Naive thymus-derived CD4-positive, alpha-beta T cell (primary cell): ENCODE measurements around the gene ATP10A. TPM values are rescaled to one million over a fixed set of nuclear protein-coding genes. Genes with fewer than 3 reads are reported as not detected.

Experiments
- ATAC-seq: fragments of 150-1000 bp; cut with Tn5 transposase; 2 replicates; pipeline ENCODE4 v1.10.0; 2021; ENCODE audit warnings: mild to moderate bottlenecking, moderate library complexity
- CTCF ChIA-PET: fragments of 350-600 bp; sonication (Branson Sonifier 250); formaldehyde crosslinking; loops from one replicate; lab custom pipeline; 2021; ENCODE audit warnings: antibody characterized with exemption; lab: Charles Lee
- POLR2A ChIA-PET: fragments of 350-600 bp; sonication (Branson Sonifier 250); formaldehyde crosslinking; loops from one replicate; lab custom pipeline; 2021; ENCODE audit warnings: antibody characterized with exemption, inconsistent platforms; lab: Charles Lee
- DNase-seq, 9 donors: peaks; one replicate each; pipeline versions ENCODE4 v3.0.0 to v3.0.0-alpha.2; 2020 to 2022; ENCODE audit warnings: mixed read lengths in 1 of 9
- H3K27ac ChIP-seq: one replicate; pipeline ENCODE4 v1.7.0; 2013; ENCODE audit warnings: mild to moderate bottlenecking, low read depth, low read length, moderate library complexity
- H3K27me3 ChIP-seq, 2 donors: one replicate each; pipeline ENCODE4 v1.7.0; 2013; ENCODE audit warnings: low read length in 2 of 2, mild to moderate bottlenecking in 2 of 2, moderate library complexity in 2 of 2; ENCODE audit not compliant: control insufficient read depth in 2 of 2, insufficient read depth in 2 of 2
- H3K36me3 ChIP-seq, 3 experiments: 1 replicate in 2 of 3; 2 replicates in 1 of 3; pipeline ENCODE4 v1.7.0; 2013; ENCODE audit warnings: low read length in 3 of 3, mild to moderate bottlenecking in 3 of 3, moderate library complexity in 1 of 3; ENCODE audit not compliant: insufficient read depth in 3 of 3, control insufficient read depth in 2 of 3
- H3K4me1 ChIP-seq, 2 donors: one replicate each; pipeline ENCODE4 v1.7.0; 2013; ENCODE audit warnings: low read length in 2 of 2, mild to moderate bottlenecking in 2 of 2, moderate library complexity in 1 of 2; ENCODE audit not compliant: control insufficient read depth in 2 of 2, insufficient read depth in 2 of 2
- H3K4me3 ChIP-seq: 2 replicates; pipeline ENCODE4 v1.7.0; 2013; ENCODE audit warnings: mild to moderate bottlenecking, low read length
- H3K9me3 ChIP-seq, 3 experiments: 1 replicate in 2 of 3; 2 replicates in 1 of 3; pipeline ENCODE4 v1.7.0; 2013; ENCODE audit warnings: low read length in 3 of 3; ENCODE audit not compliant: control insufficient read depth in 2 of 3
- H3K27ac Mint-ChIP-seq, 9 donors: one replicate each; pipeline ENCODE4 v1.8.0; 2020 to 2022; ENCODE audit warnings: mixed read lengths in 9 of 9, mild to moderate bottlenecking in 8 of 9, moderate library complexity in 5 of 9, inconsistent platforms in 2 of 9
- H3K27me3 Mint-ChIP-seq, 5 donors: one replicate each; pipeline ENCODE4 v1.8.0; 2021 to 2022; ENCODE audit warnings: mixed read lengths in 5 of 5, mild to moderate bottlenecking in 1 of 5
- H3K36me3 Mint-ChIP-seq, 5 donors: one replicate each; pipeline ENCODE4 v1.8.0; 2020 to 2022; ENCODE audit warnings: mixed read lengths in 5 of 5, mild to moderate bottlenecking in 3 of 5, inconsistent platforms in 1 of 5
- H3K4me1 Mint-ChIP-seq, 7 donors: one replicate each; pipeline ENCODE4 v1.8.0; 2020 to 2022; ENCODE audit warnings: mixed read lengths in 7 of 7, mild to moderate bottlenecking in 3 of 7, inconsistent platforms in 1 of 7
- H3K4me3 Mint-ChIP-seq, 10 donors: one replicate each; pipeline ENCODE4 v1.8.0; 2020 to 2022; ENCODE audit warnings: mild to moderate bottlenecking in 10 of 10, mixed read lengths in 10 of 10, moderate library complexity in 6 of 10, inconsistent platforms in 2 of 10
- H3K9me3 Mint-ChIP-seq, 11 donors: one replicate each; pipeline ENCODE4 v1.8.0; 2020 to 2022; ENCODE audit warnings: mixed read lengths in 11 of 11, mild to moderate bottlenecking in 4 of 11, inconsistent platforms in 1 of 11, moderate library complexity in 1 of 11
- intact Hi-C, 2 donors: fragments of 100-400 bp; cut with micrococcal nuclease; formaldehyde crosslinking; loops; one replicate each; pipeline ENCODE4 v1.15.1; 2023
- polyA plus RNA-seq, 2 donors: library from polyadenylated mRNA; unstranded; fragments of 300-500 nt; fragmentation: Illumina TruSeq; gene quantifications; one replicate each; pipeline ENCODE4 v1.2.3, GENCODE V29; 2021
- total RNA-seq, 6 experiments: library from RNA in 5 of 6; stranded (reverse) in 5 of 6; gene quantifications; 1 replicate in 5 of 6; 2 replicates in 1 of 6; pipeline ENCODE4 v1.2.3 and lab custom pipeline; 2021 to 2026

Gene ATP10A
- total and polyA plus RNA-seq, 7 experiments from 2014 or later, result 7.2 to 86.4 (median 57.6) TPM

DNA sequence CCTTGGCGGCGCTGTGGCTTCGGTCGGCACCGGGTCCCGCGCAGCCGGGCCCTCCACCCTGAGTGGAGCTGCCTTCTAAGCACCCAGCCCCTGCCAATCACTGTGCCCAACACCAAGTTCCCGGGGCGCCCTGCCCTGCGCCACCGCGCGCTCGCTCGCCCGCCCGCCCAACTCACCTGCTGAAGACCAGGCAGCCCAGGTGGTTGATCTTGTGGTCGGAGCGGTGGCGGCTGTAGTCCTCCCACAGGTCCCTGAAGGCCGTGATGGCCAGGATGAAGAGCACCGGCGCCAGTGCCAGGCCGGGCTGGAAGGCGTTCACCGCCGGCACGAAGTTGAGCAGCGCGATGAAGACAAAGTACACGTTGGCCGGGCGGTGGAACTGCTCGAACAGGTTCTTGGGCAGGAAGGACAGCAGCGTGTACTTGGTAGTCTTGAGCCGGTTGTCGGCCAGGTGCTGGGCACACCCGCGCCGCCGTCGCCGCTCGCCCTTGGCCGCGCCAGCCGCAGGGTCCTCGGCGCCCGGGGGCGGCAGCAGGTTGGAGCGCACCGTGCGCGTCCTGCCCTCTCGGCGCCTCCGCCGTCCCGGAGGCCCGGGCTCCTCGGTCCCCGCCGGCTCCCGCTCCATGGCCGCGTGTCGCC is 536 bp downstream of the ATP10A start:
- Mint-ChIP-seq H3K4me3 (peak overlapping the region; percentile 84 to 98 (median 96)), H3K9me3 (peaks cover 0 to 3% (median 0%) of the 10 kb centered on the region in 11 donors), H3K36me3 (peaks cover 0 to 36% (median 10%) of the 10 kb centered on the region in 5 donors), H3K27me3 (peaks cover 0 to 7% (median 0%) of the 10 kb centered on the region in 5 donors), H3K27ac (peak overlapping the region; percentile 89 to 100 (median 97)), H3K4me1 (peaks cover 26 to 58% (median 47%) of the 10 kb centered on the region in 7 donors)
- H3K27ac ChIP-seq, result peak overlapping the region; percentile 86
- ATAC-seq (peak; percentile 66), DNase-seq (peak; percentile 50 to 73 (median 65))
- H3K4me1 ChIP-seq, result peaks cover 15 to 26% of the 10 kb centered on the region in 2 donors
- no peaks in the 10 kb centered on the region for H3K9me3 ChIP-seq
- peaks cover 0 to 9% (median 0%) of the 10 kb centered on the region in 3 experiments for H3K36me3 ChIP-seq
- ChIA-PET CTCF (interaction anchor here (0.8 to 3.3 kb wide), 8 partner anchors 9 to 121 kb away, joined by 3 to 21 read pairs (median 4); no protein-coding TSS in a partner anchor), POLR2A (interaction anchor here (0.6 to 8.0 kb wide), 14 partner anchors 10 to 124 kb away, joined by 3 to 257 read pairs (median 5); no protein-coding TSS in a partner anchor)
- peak overlapping the region; percentile 88 for H3K4me3 ChIP-seq
- intact Hi-C loops, result loop anchor here (1.0 to 5.0 kb wide), 5 partner anchors 72 to 910 kb away; partner anchors contain the start of genes SNRPN (in 1 of the 2) and SNURF (in 1 of the 2)
- no peaks in the 10 kb centered on the region for H3K27me3 ChIP-seq

DNA sequence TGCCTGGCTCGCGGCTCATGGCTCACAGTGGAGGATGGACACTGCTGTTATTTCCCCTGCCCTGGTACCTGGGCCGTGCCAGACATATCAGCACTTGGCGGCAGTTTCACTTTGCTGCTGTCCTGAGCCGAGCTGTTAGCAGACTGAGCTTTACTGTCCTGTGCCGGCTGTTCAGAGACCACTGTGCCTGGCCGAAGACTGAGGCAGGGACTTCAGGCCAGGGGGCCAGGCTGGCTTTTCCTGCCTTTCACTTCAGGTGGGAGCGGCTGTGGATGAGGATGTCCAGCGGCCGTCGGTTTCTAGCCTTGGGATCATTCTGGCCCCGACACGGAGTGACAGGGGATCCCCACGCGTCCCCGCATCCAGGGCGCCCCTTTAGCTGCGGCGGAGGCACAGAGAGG is 1.1 kb downstream of the ATP10A start:
- Mint-ChIP-seq H3K36me3 (peaks cover 0 to 38% (median 15%) of the 10 kb centered on the region in 5 donors), H3K4me3 (peak overlapping the region; percentile 84 to 98 (median 96)), H3K9me3 (peaks cover 0 to 3% (median 0%) of the 10 kb centered on the region in 11 donors), H3K4me1 (peaks cover 26 to 63% (median 52%) of the 10 kb centered on the region in 7 donors), H3K27ac (peak overlapping the region; percentile 89 to 100 (median 97)), H3K27me3 (peaks cover 0 to 7% (median 0%) of the 10 kb centered on the region in 5 donors)
- H3K4me3 ChIP-seq, result peak overlapping the region; percentile 88
- H3K27me3 ChIP-seq, result no peaks in the 10 kb centered on the region
- no peaks in the 10 kb centered on the region for H3K9me3 ChIP-seq
- H3K4me1 ChIP-seq, result peaks cover 15 to 27% of the 10 kb centered on the region in 2 donors
- intact Hi-C loops, result loop anchor here (1.0 to 5.0 kb wide), 5 partner anchors 71 to 910 kb away; partner anchors contain the start of genes SNRPN (in 1 of the 2) and SNURF (in 1 of the 2)
- H3K27ac ChIP-seq, result peak overlapping the region; percentile 86
- DNase-seq (peak in 2 of 9 donors; percentile 26 to 33), ATAC-seq (peak; percentile 12)
- H3K36me3 ChIP-seq, result peaks cover 0 to 9% (median 0%) of the 10 kb centered on the region in 3 experiments
- CTCF ChIA-PET, result interaction anchor here (0.8 to 3.3 kb wide), 8 partner anchors 8 to 120 kb away, joined by 3 to 21 read pairs (median 4); no protein-coding TSS in a partner anchor
- POLR2A ChIA-PET, result interaction anchor here (0.6 to 8.0 kb wide), 14 partner anchors 11 to 123 kb away, joined by 3 to 257 read pairs (median 5); no protein-coding TSS in a partner anchor

DNA sequence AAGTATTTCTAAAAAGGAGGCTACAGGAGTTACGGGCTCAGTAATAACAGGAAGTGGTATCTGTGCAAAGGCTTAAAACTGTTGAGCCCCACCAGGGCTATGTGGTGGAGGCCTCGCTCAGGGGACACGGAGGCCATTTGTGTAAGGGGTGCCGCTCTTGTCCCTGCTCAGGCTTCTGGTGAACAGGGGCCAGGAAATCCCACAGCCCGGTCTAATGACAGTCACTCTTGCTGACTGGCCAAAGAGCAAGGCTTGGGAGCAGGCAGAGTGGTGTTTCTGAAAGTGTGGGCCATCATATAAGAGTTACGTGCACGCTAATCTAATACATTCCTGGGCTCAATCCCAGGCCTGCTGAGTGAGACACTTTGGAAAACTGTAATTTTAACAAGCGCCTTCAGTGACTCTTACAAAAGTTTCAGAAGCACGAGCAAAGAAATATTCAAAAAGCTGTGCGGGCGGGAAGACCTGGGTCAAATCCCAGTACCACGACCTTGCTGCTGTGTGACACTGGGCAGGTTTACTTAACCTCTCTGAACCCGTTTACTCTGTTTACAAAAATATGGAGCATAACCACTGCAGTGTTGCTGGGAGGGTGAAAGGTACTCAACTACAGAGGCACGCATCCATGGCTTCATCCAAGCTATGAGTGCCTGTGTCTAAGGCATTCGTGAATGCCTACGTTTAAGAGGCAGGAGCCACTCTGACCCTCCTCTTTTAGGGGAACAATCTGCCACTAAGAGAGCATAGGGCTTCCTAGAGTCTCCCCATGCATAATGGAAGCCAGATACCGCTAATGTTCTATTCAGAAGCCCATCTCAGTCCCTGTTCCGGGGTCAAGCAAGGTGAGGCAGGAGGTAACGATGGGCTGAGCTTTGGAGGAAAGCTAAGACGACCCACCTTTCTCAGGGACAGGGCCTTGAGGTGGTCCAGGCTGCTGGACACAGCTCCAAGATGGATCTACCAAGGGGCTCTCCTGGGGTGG is 2.0 kb downstream of the ATP10A start:
- Histone ChIP-seq H3K27me3 (no peaks in the 10 kb centered on the region), H3K9me3 (no peaks in the 10 kb centered on the region), H3K4me1 (peaks cover 17 to 33% of the 10 kb centered on the region in 2 donors), H3K4me3 (peak overlapping the region; percentile 88), H3K36me3 (peaks cover 0 to 9% (median 0%) of the 10 kb centered on the region in 3 experiments), H3K27ac (peak overlapping the region; percentile 86)
- ChIA-PET CTCF (interaction anchor here (1.0 to 3.3 kb wide), 3 partner anchors 13 to 119 kb away, joined by 3 to 21 read pairs (median 17); no protein-coding TSS in a partner anchor), POLR2A (interaction anchor here (0.7 to 8.0 kb wide), 15 partner anchors 9 to 221 kb away, joined by 3 to 257 read pairs (median 5); no protein-coding TSS in a partner anchor)
- peak overlapping the region; percentile 84 to 98 (median 96) for H3K4me3 Mint-ChIP-seq
- H3K4me1 Mint-ChIP-seq, result peaks cover 32 to 72% (median 61%) of the 10 kb centered on the region in 7 donors
- H3K27ac Mint-ChIP-seq, result peak overlapping the region; percentile 89 to 100 (median 97)
- DNase-seq, result peak in 7 of 9 donors; percentile 43 to 63 (median 48)
- H3K9me3 Mint-ChIP-seq, result peaks cover 0 to 3% (median 0%) of the 10 kb centered on the region in 11 donors
- ATAC-seq, result peak; percentile 55
- H3K27me3 Mint-ChIP-seq, result peaks cover 0 to 3% (median 0%) of the 10 kb centered on the region in 5 donors
- peaks cover 8 to 46% (median 22%) of the 10 kb centered on the region in 5 donors for H3K36me3 Mint-ChIP-seq
- intact Hi-C loops, result loop anchor here (1.0 to 5.0 kb wide), 7 partner anchors 11 to 909 kb away; partner anchors contain the start of genes SNRPN (in 1 of the 2) and SNURF (in 1 of the 2)

- Histone ChIP-seq H3K27ac (peak overlapping the region; percentile 86), H3K4me3 (peak overlapping the region; percentile 88), H3K9me3 (no peaks in the 10 kb centered on the region), H3K27me3 (no peaks in the 10 kb centered on the region), H3K4me1 (peaks cover 19 to 33% of the 10 kb centered on the region in 2 donors), H3K36me3 (peaks cover 0 to 9% (median 0%) of the 10 kb centered on the region in 3 experiments)
- Mint-ChIP-seq H3K4me1 (peaks cover 41 to 81% (median 73%) of the 10 kb centered on the region in 7 donors), H3K4me3 (peak overlapping the region; percentile 84 to 98 (median 96)), H3K36me3 (peaks cover 10 to 56% (median 34%) of the 10 kb centered on the region in 5 donors), H3K27me3 (peaks cover 0 to 3% (median 0%) of the 10 kb centered on the region in 5 donors), H3K27ac (peak overlapping the region; percentile 89 to 100 (median 97)), H3K9me3 (peaks cover 0 to 5% (median 0%) of the 10 kb centered on the region in 11 donors)
- ATAC-seq (peak; percentile 71), DNase-seq (peak in 7 of 9 donors; percentile 52 to 79 (median 66))
- ChIA-PET POLR2A (interaction anchor here (0.7 to 8.0 kb wide), 9 partner anchors 8 to 74 kb away, joined by 3 to 257 read pairs (median 5); no protein-coding TSS in a partner anchor), CTCF (interaction anchor here (0.6 to 3.3 kb wide), 4 partner anchors 14 to 77 kb away, joined by 3 to 17 read pairs (median 5); no protein-coding TSS in a partner anchor)
- intact Hi-C loops, result loop anchor here (1.0 to 5.0 kb wide), 6 partner anchors 10 to 908 kb away; partner anchors contain the start of genes SNRPN (in 1 of the 2) and SNURF (in 1 of the 2)
Measured at GRCh38 chr15:25859838-25860645, 3.1 kb downstream of the ATP10A start.
